Measurements from ENCODE around the gene ANK3.

DNA sequence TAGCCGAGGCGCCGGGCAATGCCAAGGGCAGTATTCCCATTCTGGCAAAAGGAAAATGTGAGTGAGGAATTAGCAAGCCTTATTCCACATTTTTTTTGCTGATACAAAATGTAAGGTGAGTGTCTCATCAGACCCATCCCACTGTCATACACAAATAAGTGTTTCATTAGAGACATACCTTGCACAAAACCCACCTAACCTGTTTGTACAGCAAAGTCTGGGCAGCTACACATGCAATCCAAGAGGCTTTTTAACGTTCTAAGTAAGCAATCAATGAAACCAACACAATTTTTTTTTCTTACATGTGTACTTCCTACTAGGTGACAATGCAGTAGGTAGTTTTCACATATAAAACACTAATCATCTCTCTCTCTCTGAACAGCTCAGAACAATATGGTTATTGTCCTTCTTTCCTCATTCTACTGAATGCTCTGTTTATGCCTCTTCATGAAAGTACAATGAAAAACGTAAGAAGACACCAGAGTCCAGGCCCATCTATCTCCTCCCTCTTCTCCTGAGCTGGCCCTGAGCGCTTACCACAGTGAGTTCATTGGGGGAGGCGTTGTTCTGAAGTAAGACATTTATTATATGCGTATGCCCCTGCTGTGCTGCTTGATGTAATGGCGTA lies 217.2 kb downstream of the ANK3 start:
- TF ChIP-seq, protein P1, sequence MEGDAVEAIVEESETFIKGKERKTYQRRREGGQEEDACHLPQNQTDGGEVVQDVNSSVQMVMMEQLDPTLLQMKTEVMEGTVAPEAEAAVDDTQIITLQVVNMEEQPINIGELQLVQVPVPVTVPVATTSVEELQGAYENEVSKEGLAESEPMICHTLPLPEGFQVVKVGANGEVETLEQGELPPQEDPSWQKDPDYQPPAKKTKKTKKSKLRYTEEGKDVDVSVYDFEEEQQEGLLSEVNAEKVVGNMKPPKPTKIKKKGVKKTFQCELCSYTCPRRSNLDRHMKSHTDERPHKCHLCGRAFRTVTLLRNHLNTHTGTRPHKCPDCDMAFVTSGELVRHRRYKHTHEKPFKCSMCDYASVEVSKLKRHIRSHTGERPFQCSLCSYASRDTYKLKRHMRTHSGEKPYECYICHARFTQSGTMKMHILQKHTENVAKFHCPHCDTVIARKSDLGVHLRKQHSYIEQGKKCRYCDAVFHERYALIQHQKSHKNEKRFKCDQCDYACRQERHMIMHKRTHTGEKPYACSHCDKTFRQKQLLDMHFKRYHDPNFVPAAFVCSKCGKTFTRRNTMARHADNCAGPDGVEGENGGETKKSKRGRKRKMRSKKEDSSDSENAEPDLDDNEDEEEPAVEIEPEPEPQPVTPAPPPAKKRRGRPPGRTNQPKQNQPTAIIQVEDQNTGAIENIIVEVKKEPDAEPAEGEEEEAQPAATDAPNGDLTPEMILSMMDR (conservative IDR thresholded peaks at IDR 0.05 in 1 of 2, IDR thresholded peaks at IDR 0.05 in 1 of 2; ENCODE audit: low read depth in 1 of 2, low read length in 2 of 2): no peak
- TF ChIP-seq EZH2 (IDR thresholded peaks at IDR 0.05; ENCODE audit: low read length, missing control alignments): no peak

All from fibroblast of lung (primary cell).